Adrenal gland (tissue), 5 donors: ENCODE results near the gene MEIOB.

Source experiments
- POLR2A ChIP-seq, 2 donors: fragments of 450-650 bp; IDR thresholded peaks; one replicate each; pipeline ENCODE4 v1.6.1; 2017; ENCODE audit warnings: antibody characterized with exemption in 2 of 2, mild to moderate bottlenecking in 2 of 2, moderate library complexity in 1 of 2
- TF ChIP-seq, protein P1 (sequence below), 6 experiments: fragments of 450-650 bp in 4 of 6; fragments of 200-600 bp in 2 of 6; sonication (generic) in 1 of 6; IDR thresholded peaks; 1 replicate in 5 of 6; 2 replicates in 1 of 6; pipeline versions ENCODE4 v1.5.1 to v1.8.0; 2016 to 2021; ENCODE audit warnings: antibody characterized with exemption in 6 of 6, mild to moderate bottlenecking in 2 of 6, moderate library complexity in 1 of 6
- donor health status: DM: no; HTN: no; CAD: no.

- TF ChIP-seq POLR2A (IDR thresholded peaks at IDR 0.05) = no peak
- TF ChIP-seq, protein P1, sequence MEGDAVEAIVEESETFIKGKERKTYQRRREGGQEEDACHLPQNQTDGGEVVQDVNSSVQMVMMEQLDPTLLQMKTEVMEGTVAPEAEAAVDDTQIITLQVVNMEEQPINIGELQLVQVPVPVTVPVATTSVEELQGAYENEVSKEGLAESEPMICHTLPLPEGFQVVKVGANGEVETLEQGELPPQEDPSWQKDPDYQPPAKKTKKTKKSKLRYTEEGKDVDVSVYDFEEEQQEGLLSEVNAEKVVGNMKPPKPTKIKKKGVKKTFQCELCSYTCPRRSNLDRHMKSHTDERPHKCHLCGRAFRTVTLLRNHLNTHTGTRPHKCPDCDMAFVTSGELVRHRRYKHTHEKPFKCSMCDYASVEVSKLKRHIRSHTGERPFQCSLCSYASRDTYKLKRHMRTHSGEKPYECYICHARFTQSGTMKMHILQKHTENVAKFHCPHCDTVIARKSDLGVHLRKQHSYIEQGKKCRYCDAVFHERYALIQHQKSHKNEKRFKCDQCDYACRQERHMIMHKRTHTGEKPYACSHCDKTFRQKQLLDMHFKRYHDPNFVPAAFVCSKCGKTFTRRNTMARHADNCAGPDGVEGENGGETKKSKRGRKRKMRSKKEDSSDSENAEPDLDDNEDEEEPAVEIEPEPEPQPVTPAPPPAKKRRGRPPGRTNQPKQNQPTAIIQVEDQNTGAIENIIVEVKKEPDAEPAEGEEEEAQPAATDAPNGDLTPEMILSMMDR (IDR thresholded peaks at IDR 0.05) = no peak
Measured at GRCh38 chr16:1810106-1810505, 61.9 kb downstream of the MEIOB start.
